SH-SY5Y (cell line): ENCODE results near the gene ERICH3.

Experiments used
- GATA2 ChIP-seq: IDR thresholded peaks from 2 replicates; pipeline ENCODE4 v1.6.1; 2011; ENCODE audit warnings: mild to moderate bottlenecking, low read depth, low read length
- GATA3 ChIP-seq: IDR thresholded peaks from 2 replicates; pipeline ENCODE4 v1.6.1; 2011; ENCODE audit warnings: low read depth, mild to moderate bottlenecking, low read length, moderate library complexity

The ERICH3 gene

GRCh38 chr1:74587888-74588287 lies 85.7 kb downstream of the ERICH3 start:
- TF ChIP-seq GATA3 = no peak

- no peak for TF ChIP-seq GATA2
- TF ChIP-seq GATA3 = no peak
Measured at GRCh38 chr1:74586253-74586897, 87.2 kb downstream of the ERICH3 start.

- TF ChIP-seq GATA2 (no peak), GATA3 (no peak)
Measured at GRCh38 chr1:74584185-74584584, 89.4 kb downstream of the ERICH3 start.

GRCh38 chr1:74583397-74583796 lies 90.2 kb downstream of the ERICH3 start:
- TF ChIP-seq GATA2 (no peak), GATA3 (no peak)

- no peak for TF ChIP-seq GATA2
- no peak for TF ChIP-seq GATA3
Measured at GRCh38 chr1:74579425-74579824, 94.2 kb downstream of the ERICH3 start.

GRCh38 chr1:74578101-74578500 lies 95.5 kb downstream of the ERICH3 start:
- TF ChIP-seq GATA3 (no peak), GATA2 (no peak)

- TF ChIP-seq GATA3 = no peak
Measured at GRCh38 chr1:74571891-74572290, 101.7 kb downstream of the ERICH3 start.

GRCh38 chr1:74571493-74571800 lies 102.1 kb downstream of the ERICH3 start:
- TF ChIP-seq GATA3 (no peak), GATA2 (no peak)

GRCh38 chr1:74570797-74571492 lies 102.6 kb downstream of the ERICH3 start:
- TF ChIP-seq GATA2 = no peak
- no peak for TF ChIP-seq GATA3

GRCh38 chr1:74549932-74550331 lies 123.7 kb downstream of the ERICH3 start:
- TF ChIP-seq GATA3 (no peak), GATA2 (no peak)

GRCh38 chr1:74548961-74549750 lies 124.4 kb downstream of the ERICH3 start:
- TF ChIP-seq GATA3 (peak; percentile 92), GATA2 (peak; percentile 74)

- TF ChIP-seq GATA3 (no peak), GATA2 (no peak)
Measured at GRCh38 chr1:74545821-74546220, 127.8 kb downstream of the ERICH3 start.

GRCh38 chr1:74534241-74534640 lies 139.4 kb downstream of the ERICH3 start:
- no peak for TF ChIP-seq GATA2

GRCh38 chr1:74531796-74532195 lies 141.8 kb downstream of the ERICH3 start:
- TF ChIP-seq GATA3 (no peak), GATA2 (no peak)

GRCh38 chr1:74530892-74531291 lies 142.7 kb downstream of the ERICH3 start:
- no peak for TF ChIP-seq GATA3
- TF ChIP-seq GATA2 = no peak

GRCh38 chr1:74528123-74528522 lies 145.5 kb downstream of the ERICH3 start:
- TF ChIP-seq GATA3 (no peak), GATA2 (no peak)
